H1 (cell line): ENCODE results near the gene ANXA2.

Experiments used
- CHD2 ChIP-seq: IDR thresholded peaks from 2 replicates; pipeline ENCODE4 v1.6.1; 2012; ENCODE audit warnings: low read length, improper control_type of control experiment
- POLR2AphosphoS5 ChIP-seq: IDR thresholded peaks from 2 replicates; pipeline ENCODE4 v1.6.1; 2011; ENCODE audit warnings: low read depth, low read length
- RAD21 ChIP-seq, 2 experiments: IDR thresholded peaks in 1 of 2; conservative IDR thresholded peaks in 1 of 2; 2 replicates each; pipeline ENCODE4 v1.6.1; 2011; ENCODE audit warnings: low read depth in 2 of 2, low read length in 2 of 2, improper control_type of control experiment in 1 of 2, inconsistent platforms in 1 of 2, mild to moderate bottlenecking in 1 of 2, moderate library complexity in 1 of 2
- ZNF274 ChIP-seq: IDR thresholded peaks from 2 replicates; pipeline ENCODE4 v1.7.0; 2012; ENCODE audit warnings: low read length, borderline replicate concordance; ENCODE audit errors: extremely low read depth
- TF ChIP-seq, protein P1 (sequence below), 3 experiments: IDR thresholded peaks; 1 replicate in 2 of 3; 2 replicates in 1 of 3; pipeline versions ENCODE4 v1.5.1 to v1.6.1; 2011; ENCODE audit warnings: low read length in 3 of 3, mild to moderate bottlenecking in 3 of 3, inconsistent platforms in 2 of 3, low read depth in 1 of 3, moderate library complexity in 1 of 3; ENCODE audit not compliant: insufficient read depth in 1 of 3; ENCODE audit errors: control extremely low read depth in 1 of 3

DNA sequence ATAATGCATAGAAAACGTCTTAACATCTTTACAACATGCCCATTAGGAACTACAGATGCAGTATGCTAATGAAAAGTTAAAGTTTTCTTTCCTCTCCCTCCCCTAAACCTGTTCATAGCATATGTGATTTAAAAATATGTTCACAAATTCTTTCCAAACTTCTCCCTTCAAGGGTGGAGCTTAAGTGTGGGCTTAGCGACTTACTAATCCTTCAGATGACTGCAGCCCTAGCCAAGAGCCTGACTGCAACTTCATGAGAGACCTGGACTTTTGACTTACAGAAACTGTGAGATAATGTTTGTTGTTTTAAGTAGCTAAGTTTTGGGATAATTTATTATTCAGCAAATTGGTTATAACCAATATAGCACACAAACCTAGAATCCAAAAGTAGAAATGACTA lies 22.0 kb upstream of the ANXA2 start:
- TF ChIP-seq POLR2AphosphoS5 (no peak), ZNF274 (no peak), RAD21 (IDR thresholded peaks at IDR 0.05 in 1 of 2, conservative IDR thresholded peaks at IDR 0.05 in 1 of 2; ENCODE audit: low read depth in 2 of 2, low read length in 2 of 2) (no peak), CHD2 (no peak)
- TF ChIP-seq, protein P1, sequence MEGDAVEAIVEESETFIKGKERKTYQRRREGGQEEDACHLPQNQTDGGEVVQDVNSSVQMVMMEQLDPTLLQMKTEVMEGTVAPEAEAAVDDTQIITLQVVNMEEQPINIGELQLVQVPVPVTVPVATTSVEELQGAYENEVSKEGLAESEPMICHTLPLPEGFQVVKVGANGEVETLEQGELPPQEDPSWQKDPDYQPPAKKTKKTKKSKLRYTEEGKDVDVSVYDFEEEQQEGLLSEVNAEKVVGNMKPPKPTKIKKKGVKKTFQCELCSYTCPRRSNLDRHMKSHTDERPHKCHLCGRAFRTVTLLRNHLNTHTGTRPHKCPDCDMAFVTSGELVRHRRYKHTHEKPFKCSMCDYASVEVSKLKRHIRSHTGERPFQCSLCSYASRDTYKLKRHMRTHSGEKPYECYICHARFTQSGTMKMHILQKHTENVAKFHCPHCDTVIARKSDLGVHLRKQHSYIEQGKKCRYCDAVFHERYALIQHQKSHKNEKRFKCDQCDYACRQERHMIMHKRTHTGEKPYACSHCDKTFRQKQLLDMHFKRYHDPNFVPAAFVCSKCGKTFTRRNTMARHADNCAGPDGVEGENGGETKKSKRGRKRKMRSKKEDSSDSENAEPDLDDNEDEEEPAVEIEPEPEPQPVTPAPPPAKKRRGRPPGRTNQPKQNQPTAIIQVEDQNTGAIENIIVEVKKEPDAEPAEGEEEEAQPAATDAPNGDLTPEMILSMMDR (IDR thresholded peaks at IDR 0.05; ENCODE audit: control extremely low read depth in 1 of 3, insufficient read depth in 1 of 3, low read depth in 1 of 3, low read length in 3 of 3), result no peak
